Measurements from ENCODE around the gene PRR33. TPM values are rescaled to one million over a fixed set of nuclear protein-coding genes. Genes with fewer than 3 reads are reported as not detected.

PRR33 gene
- total RNA-seq, 4 donors from 2014 or later, result not detected

GRCh38 chr11:1839924-1840779 lies 51.5 kb downstream of the PRR33 start:
- intact Hi-C loops (cut with DNase I), result loop anchor here (5.0 kb wide), 2 partner anchors 42 to 312 kb away; no protein-coding TSS in a partner anchor
- Histone ChIP-seq H3K36me3 (no peaks in the 10 kb centered on the region), H3K4me3 (peak overlapping the region in 1 of 4 donors; percentile 9), H3K27ac (replicated peaks in 1 of 4) (peak overlapping the region in 2 of 4 donors; percentile 35 to 40), H3K9me3 (no peaks in the 10 kb centered on the region), H3K27me3 (peaks cover 0 to 5% (median 0%) of the 10 kb centered on the region in 4 donors), H3K4me1 (peaks cover 21 to 39% (median 25%) of the 10 kb centered on the region in 4 donors)
- TF ChIP-seq CTCF (IDR thresholded peaks at IDR 0.05) (no peak), POLR2A (IDR thresholded peaks at IDR 0.05; ENCODE audit: low read depth) (no peak), POLR2AphosphoS5 (IDR thresholded peaks at IDR 0.05) (no peak), EP300 (IDR thresholded peaks at IDR 0.05) (no peak)
- DNase-seq (ENCODE audit: extremely low spot score), result no peak
- WGBS, result 81% methylated on average over 4 of the region's 26 CpGs

GRCh38 chr11:1839204-1839923 lies 52.3 kb downstream of the PRR33 start:
- peaks cover 0 to 11% (median 0%) of the 10 kb centered on the region in 4 donors for H3K27me3 ChIP-seq
- no peak for TF ChIP-seq POLR2A (IDR thresholded peaks at IDR 0.05; ENCODE audit: low read depth)
- TF ChIP-seq POLR2AphosphoS5 (IDR thresholded peaks at IDR 0.05), result no peak
- no peak for TF ChIP-seq CTCF (IDR thresholded peaks at IDR 0.05)
- no peak overlapping the region for H3K4me3 ChIP-seq
- no peaks in the 10 kb centered on the region for H3K36me3 ChIP-seq
- 81% methylated on average over 12 of the region's 12 CpGs for WGBS
- peaks cover 14 to 31% (median 19%) of the 10 kb centered on the region in 4 donors for H3K4me1 ChIP-seq
- no peaks in the 10 kb centered on the region for H3K9me3 ChIP-seq
- H3K27ac ChIP-seq (replicated peaks in 1 of 4), result no peak overlapping the region
- DNase-seq (ENCODE audit: extremely low spot score), result no peak
- intact Hi-C loops (cut with DNase I), result loop anchor here (5.0 kb wide), 1 partner anchor 313 kb away; no protein-coding TSS in a partner anchor

GRCh38 chr11:1838426-1839144 lies 53.1 kb downstream of the PRR33 start, which contains the start of gene TNNI2:
TNNI2 (plus strand) TSS chr11:1838981; CDS start chr11:1839697, 716 bp downstream.
- H3K4me1 ChIP-seq, result peaks cover 7 to 24% (median 11%) of the 10 kb centered on the region in 4 donors
- 94% methylated on average over 12 of the region's 32 CpGs for WGBS
- intact Hi-C loops (cut with DNase I), result loop anchor here (5.0 kb wide), 1 partner anchor 314 kb away; no protein-coding TSS in a partner anchor
- no peak within 1 kb of the TSS for H3K27ac ChIP-seq (replicated peaks in 1 of 4)
- peaks cover 0 to 11% (median 0%) of the 10 kb centered on the region in 4 donors for H3K27me3 ChIP-seq
- no peak for DNase-seq (ENCODE audit: extremely low spot score)
- no peak for TF ChIP-seq EP300 (IDR thresholded peaks at IDR 0.05)
- TF ChIP-seq POLR2AphosphoS5 (IDR thresholded peaks at IDR 0.05), result no peak
- TF ChIP-seq CTCF (IDR thresholded peaks at IDR 0.05), result no peak
- no peak for TF ChIP-seq POLR2A (IDR thresholded peaks at IDR 0.05; ENCODE audit: low read depth)
- no peak within 1 kb of the TSS for H3K4me3 ChIP-seq
- no peaks in the 10 kb centered on the region for H3K9me3 ChIP-seq
- H3K36me3 ChIP-seq, result no peaks in the 10 kb centered on the region

Small RNA genes within 50 kb of the gene (small RNA-seq; reads per million reads assigned to genes)
- gene AC051649.1 (0 reads per million in 3 donors), gene MIR4298 (0 reads per million in 3 donors)

Other genes starting within 250 kb of the PRR33 start
- gene KRTAP5-6, start 194.7 kb downstream of the PRR33 start, total RNA-seq, result not detected
- under 1 TPM; 0.42 to 0.58 (median 0.54) TPM for gene IFITM10, start 141.3 kb downstream of the PRR33 start, total RNA-seq
- gene CTSD, start 128.0 kb downstream of the PRR33 start, total RNA-seq, result 100 to 1,000 TPM; 186 to 338 (median 270) TPM
- not detected for gene SYT8, start 56.9 kb downstream of the PRR33 start, total RNA-seq
- 1 to 10 TPM in 1 of 4 donors, not detected in 3; 4.2 TPM for gene TNNI2, start 52.9 kb downstream of the PRR33 start, total RNA-seq
- gene LSP1, start 38.8 kb downstream of the PRR33 start, total RNA-seq, result 10 to 100 TPM; 10.3 to 36.5 (median 35.4) TPM
- 1 to 10 TPM; 2.8 to 6.0 (median 3.6) TPM for gene TNNT3, start 27.8 kb upstream of the PRR33 start, total RNA-seq
- 100 to 1,000 TPM in 1 of 4 donors, 10 to 100 TPM in 3; 82.0 to 153 (median 92.4) TPM for gene MRPL23, start 55.4 kb upstream of the PRR33 start, total RNA-seq
- 100 to 1,000 TPM; 372 to 753 (median 391) TPM for gene H19, start 105.9 kb upstream of the PRR33 start, total RNA-seq
- 10 to 100 TPM; 25.5 to 59.6 (median 33.0) TPM for gene IGF2, start 247.5 kb upstream of the PRR33 start, total RNA-seq

Data from esophagus muscularis mucosa (tissue), 4 donors.